ENCODE measurements around the gene SLC35F1. TPM values are rescaled to one million over a fixed set of nuclear protein-coding genes. Genes with fewer than 3 reads are reported as not detected.

SLC35F1 gene
- total RNA-seq, 2 experiments from 2014 or later, result not detected

- Mint-ChIP-seq H3K27ac (no peak overlapping the region), H3K9me3 (ENCODE audit: insufficient read depth) (no peaks in the 10 kb centered on the region), H3K4me1 (ENCODE audit: low read depth) (no peaks in the 10 kb centered on the region), H3K4me3 (no peak overlapping the region), H3K36me3 (ENCODE audit: low read depth) (no peaks in the 10 kb centered on the region), H3K27me3 (ENCODE audit: low read depth) (peaks cover 5% of the 10 kb centered on the region)
- CTCF ChIA-PET, result no interaction called here
- no peak for DNase-seq
- POLR2A ChIA-PET, result no interaction called here
- no peak for ATAC-seq
Observed at GRCh38 chr6:118296129-118296901, 389.3 kb downstream of the SLC35F1 start.

GRCh38 chr6:118297821-118298220 is 390.8 kb downstream of the SLC35F1 start:
- no peak for DNase-seq
- no peak for ATAC-seq
- Mint-ChIP-seq H3K27me3 (ENCODE audit: low read depth) (peaks cover 5% of the 10 kb centered on the region), H3K27ac (no peak overlapping the region), H3K9me3 (ENCODE audit: insufficient read depth) (no peaks in the 10 kb centered on the region), H3K4me3 (no peak overlapping the region), H3K4me1 (ENCODE audit: low read depth) (no peaks in the 10 kb centered on the region), H3K36me3 (ENCODE audit: low read depth) (no peaks in the 10 kb centered on the region)
- ChIA-PET POLR2A (no interaction called here), CTCF (no interaction called here)

- Mint-ChIP-seq H3K4me1 (ENCODE audit: low read depth) (no peaks in the 10 kb centered on the region), H3K4me3 (no peak overlapping the region), H3K36me3 (ENCODE audit: low read depth) (no peaks in the 10 kb centered on the region), H3K27me3 (ENCODE audit: low read depth) (peaks cover 3% of the 10 kb centered on the region), H3K9me3 (ENCODE audit: insufficient read depth) (no peaks in the 10 kb centered on the region), H3K27ac (no peak overlapping the region)
- POLR2A ChIA-PET, result no interaction called here
- ATAC-seq (no peak), DNase-seq (no peak)
- CTCF ChIA-PET, result interaction anchor here (0.6 kb wide), 1 partner anchor 318 kb away, joined by 3 read pairs; no protein-coding TSS in a partner anchor
Observed at GRCh38 chr6:118298476-118299427, 391.7 kb downstream of the SLC35F1 start.

GRCh38 chr6:118299457-118299856 is 392.4 kb downstream of the SLC35F1 start:
- H3K4me3 Mint-ChIP-seq, result no peak overlapping the region
- no peaks in the 10 kb centered on the region for H3K36me3 Mint-ChIP-seq (ENCODE audit: low read depth)
- H3K4me1 Mint-ChIP-seq (ENCODE audit: low read depth), result no peaks in the 10 kb centered on the region
- H3K27ac Mint-ChIP-seq, result no peak overlapping the region
- H3K27me3 Mint-ChIP-seq (ENCODE audit: low read depth), result peaks cover 2% of the 10 kb centered on the region
- ATAC-seq (no peak), DNase-seq (no peak)
- CTCF ChIA-PET, result no interaction called here
- H3K9me3 Mint-ChIP-seq (ENCODE audit: insufficient read depth), result no peaks in the 10 kb centered on the region
- POLR2A ChIA-PET, result no interaction called here

GRCh38 chr6:118304321-118304720 is 397.3 kb downstream of the SLC35F1 start:
- H3K36me3 Mint-ChIP-seq (ENCODE audit: low read depth), result no peaks in the 10 kb centered on the region
- H3K4me1 Mint-ChIP-seq (ENCODE audit: low read depth), result no peaks in the 10 kb centered on the region
- H3K4me3 Mint-ChIP-seq, result no peak overlapping the region
- ChIA-PET POLR2A (no interaction called here), CTCF (no interaction called here)
- DNase-seq, result no peak
- H3K9me3 Mint-ChIP-seq (ENCODE audit: insufficient read depth), result no peaks in the 10 kb centered on the region
- no peak overlapping the region for H3K27ac Mint-ChIP-seq
- H3K27me3 Mint-ChIP-seq (ENCODE audit: low read depth), result peaks cover 4% of the 10 kb centered on the region
- no peak for ATAC-seq

- H3K36me3 Mint-ChIP-seq (ENCODE audit: low read depth), result no peaks in the 10 kb centered on the region
- H3K4me3 Mint-ChIP-seq, result no peak overlapping the region
- CTCF ChIA-PET, result no interaction called here
- H3K4me1 Mint-ChIP-seq (ENCODE audit: low read depth), result no peaks in the 10 kb centered on the region
- H3K9me3 Mint-ChIP-seq (ENCODE audit: insufficient read depth), result no peaks in the 10 kb centered on the region
- DNase-seq (no peak), ATAC-seq (no peak)
- H3K27ac Mint-ChIP-seq, result no peak overlapping the region
- H3K27me3 Mint-ChIP-seq (ENCODE audit: low read depth), result peaks cover 4% of the 10 kb centered on the region
- POLR2A ChIA-PET, result no interaction called here
Observed at GRCh38 chr6:118305081-118305480, 398.0 kb downstream of the SLC35F1 start.

- Mint-ChIP-seq H3K4me1 (ENCODE audit: low read depth) (no peaks in the 10 kb centered on the region), H3K4me3 (no peak overlapping the region), H3K27me3 (ENCODE audit: low read depth) (peaks cover 7% of the 10 kb centered on the region), H3K9me3 (ENCODE audit: insufficient read depth) (no peaks in the 10 kb centered on the region), H3K36me3 (ENCODE audit: low read depth) (no peaks in the 10 kb centered on the region), H3K27ac (no peak overlapping the region)
- ChIA-PET POLR2A (no interaction called here), CTCF (interaction anchor here (1.0 kb wide), 1 partner anchor 22 kb away, joined by 4 read pairs; no protein-coding TSS in a partner anchor)
- DNase-seq, result no peak
- no peak for ATAC-seq
Observed at GRCh38 chr6:118306392-118307238, 399.6 kb downstream of the SLC35F1 start.

GRCh38 chr6:118307581-118307980 is 400.5 kb downstream of the SLC35F1 start:
- CTCF ChIA-PET, result no interaction called here
- ATAC-seq (no peak), DNase-seq (no peak)
- Mint-ChIP-seq H3K4me1 (ENCODE audit: low read depth) (no peaks in the 10 kb centered on the region), H3K27me3 (ENCODE audit: low read depth) (peaks cover 7% of the 10 kb centered on the region), H3K4me3 (no peak overlapping the region), H3K27ac (no peak overlapping the region), H3K36me3 (ENCODE audit: low read depth) (no peaks in the 10 kb centered on the region), H3K9me3 (ENCODE audit: insufficient read depth) (no peaks in the 10 kb centered on the region)
- POLR2A ChIA-PET, result no interaction called here

GRCh38 chr6:118309337-118310093 is 402.5 kb downstream of the SLC35F1 start:
- H3K27me3 Mint-ChIP-seq (ENCODE audit: low read depth), result peaks cover 7% of the 10 kb centered on the region
- H3K4me3 Mint-ChIP-seq, result no peak overlapping the region
- H3K36me3 Mint-ChIP-seq (ENCODE audit: low read depth), result no peaks in the 10 kb centered on the region
- ATAC-seq (no peak), DNase-seq (no peak)
- no peaks in the 10 kb centered on the region for H3K4me1 Mint-ChIP-seq (ENCODE audit: low read depth)
- no peak overlapping the region for H3K27ac Mint-ChIP-seq
- H3K9me3 Mint-ChIP-seq (ENCODE audit: insufficient read depth), result no peaks in the 10 kb centered on the region
- CTCF ChIA-PET, result interaction anchor here (1.1 kb wide), 1 partner anchor 15 kb away, joined by 3 read pairs; no protein-coding TSS in a partner anchor
- POLR2A ChIA-PET, result no interaction called here

- Mint-ChIP-seq H3K27me3 (ENCODE audit: low read depth) (peaks cover 3% of the 10 kb centered on the region), H3K27ac (no peak overlapping the region), H3K9me3 (ENCODE audit: insufficient read depth) (no peaks in the 10 kb centered on the region), H3K4me3 (no peak overlapping the region), H3K36me3 (ENCODE audit: low read depth) (no peaks in the 10 kb centered on the region), H3K4me1 (ENCODE audit: low read depth) (no peaks in the 10 kb centered on the region)
- no peak for DNase-seq
- ChIA-PET POLR2A (no interaction called here), CTCF (no interaction called here)
- no peak for ATAC-seq
Observed at GRCh38 chr6:118313208-118313607, 406.1 kb downstream of the SLC35F1 start.

GRCh38 chr6:118313762-118314161 is 406.7 kb downstream of the SLC35F1 start:
- Mint-ChIP-seq H3K27ac (no peak overlapping the region), H3K4me1 (ENCODE audit: low read depth) (no peaks in the 10 kb centered on the region), H3K4me3 (no peak overlapping the region), H3K9me3 (ENCODE audit: insufficient read depth) (no peaks in the 10 kb centered on the region), H3K27me3 (ENCODE audit: low read depth) (peaks cover 3% of the 10 kb centered on the region), H3K36me3 (ENCODE audit: low read depth) (no peaks in the 10 kb centered on the region)
- DNase-seq (no peak), ATAC-seq (no peak)
- ChIA-PET POLR2A (no interaction called here), CTCF (no interaction called here)
